ENCODE results near the gene DDR2.
"Not testable (repeated sequence)": the region's sequence is repeated elsewhere in the genome, so short reads cannot be mapped to it uniquely, and the experiment has no call there.

Gene DDR2
- total RNA-seq, result 0.37 to 2.1 (median 0.76) reads per million in 18 experiments

DNA sequence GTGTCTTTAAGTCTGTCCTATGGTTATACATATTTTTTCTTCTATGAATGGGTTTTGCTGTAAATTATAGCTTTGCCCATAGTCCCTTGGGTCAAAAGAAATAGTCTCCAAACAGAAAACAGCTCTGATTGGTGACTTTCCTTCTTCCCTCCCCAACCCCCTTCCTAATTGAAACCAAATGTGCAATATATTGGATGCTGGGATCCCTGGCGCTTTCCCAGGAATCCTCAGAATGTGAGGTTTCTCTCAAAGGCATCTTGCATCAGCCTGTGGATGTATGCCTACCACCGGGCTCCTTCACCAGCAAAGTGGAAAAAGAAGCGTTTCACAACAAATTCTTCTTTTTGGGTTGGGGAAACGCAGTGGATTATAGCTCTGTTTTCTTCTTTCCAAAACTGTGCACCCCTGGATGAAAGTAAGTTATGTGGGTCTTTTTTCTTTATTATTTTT, at the start of gene DDR2:
DDR2 (plus strand) TSS at position 248 of the 450 bp plus-strand sequence. CDS start 86,600 bp downstream, outside the sequence.
- DNase-seq, result no peak

- DNase-seq, result not testable (repeated sequence)
These were observed 49.4 kb upstream of the DDR2 start for GRCh38 chr1:162582901-162583300.

- DNase-seq, result not testable (repeated sequence)
These were observed 47.2 kb upstream of the DDR2 start for GRCh38 chr1:162585101-162585500.

DNA sequence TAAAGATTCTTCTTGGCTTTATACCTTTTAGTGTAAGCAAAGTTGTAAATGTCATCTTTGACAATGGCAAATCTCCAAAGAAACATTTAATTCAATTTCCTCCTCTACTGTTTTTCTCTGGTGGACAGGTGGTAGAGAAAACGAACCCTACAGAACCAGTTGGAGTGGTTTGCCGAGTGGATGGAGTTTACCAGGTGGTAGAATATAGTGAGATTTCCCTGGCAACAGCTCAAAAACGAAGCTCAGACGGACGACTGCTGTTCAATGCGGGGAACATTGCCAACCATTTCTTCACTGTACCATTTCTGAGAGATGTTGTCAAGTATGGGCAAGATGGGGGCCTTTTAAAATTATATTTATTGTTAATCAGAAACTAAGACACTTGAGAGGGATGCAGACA, 44.9 kb upstream of the DDR2 start:
- no peak for DNase-seq

DNA sequence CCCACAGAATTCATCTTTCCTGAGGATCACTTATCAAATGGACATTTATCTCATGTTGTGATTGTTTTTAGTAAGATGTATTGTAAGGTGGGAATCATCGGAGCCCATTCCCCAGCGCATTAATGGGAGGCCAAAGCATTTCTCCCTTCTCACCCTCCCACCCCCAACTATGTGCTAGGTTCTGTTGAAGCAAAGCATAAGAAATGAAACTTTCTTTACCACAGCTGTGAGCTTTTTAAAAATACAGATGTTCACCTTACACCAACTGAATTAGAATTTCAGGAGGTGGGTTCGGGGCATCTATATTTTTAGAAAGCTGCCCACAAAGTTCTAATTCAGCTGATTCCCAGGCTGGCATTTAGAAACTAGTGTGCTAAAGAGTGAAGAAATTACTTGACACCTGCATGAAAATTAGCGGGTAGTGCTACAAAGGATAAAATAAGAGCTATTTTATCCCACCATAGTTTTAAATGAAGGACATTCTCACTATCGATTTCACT, 44.5 kb upstream of the DDR2 start:
- DNase-seq, result no peak

- no peak for DNase-seq
These were observed 42.2 kb upstream of the DDR2 start for GRCh38 chr1:162590101-162590500.

DNA sequence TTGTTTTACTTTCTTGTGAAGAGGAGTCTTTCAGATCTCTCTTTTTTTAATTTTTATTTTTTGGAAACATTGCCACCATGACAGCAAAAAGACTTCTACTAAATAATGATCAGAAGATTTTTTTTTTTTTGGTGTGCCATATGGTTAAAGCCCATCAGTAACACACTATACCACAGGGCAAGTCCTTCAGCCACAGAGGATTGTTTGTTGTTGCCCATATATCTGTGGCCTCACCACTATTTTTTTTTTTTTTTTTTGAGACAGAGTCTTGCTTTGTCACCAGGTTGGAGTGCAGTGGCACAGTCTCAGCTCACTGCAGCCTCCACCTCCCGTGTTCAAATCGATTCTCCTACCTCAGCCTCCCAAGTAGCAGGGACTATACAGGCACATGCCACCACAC, 41.6 kb upstream of the DDR2 start:
- no peak for DNase-seq

DNA sequence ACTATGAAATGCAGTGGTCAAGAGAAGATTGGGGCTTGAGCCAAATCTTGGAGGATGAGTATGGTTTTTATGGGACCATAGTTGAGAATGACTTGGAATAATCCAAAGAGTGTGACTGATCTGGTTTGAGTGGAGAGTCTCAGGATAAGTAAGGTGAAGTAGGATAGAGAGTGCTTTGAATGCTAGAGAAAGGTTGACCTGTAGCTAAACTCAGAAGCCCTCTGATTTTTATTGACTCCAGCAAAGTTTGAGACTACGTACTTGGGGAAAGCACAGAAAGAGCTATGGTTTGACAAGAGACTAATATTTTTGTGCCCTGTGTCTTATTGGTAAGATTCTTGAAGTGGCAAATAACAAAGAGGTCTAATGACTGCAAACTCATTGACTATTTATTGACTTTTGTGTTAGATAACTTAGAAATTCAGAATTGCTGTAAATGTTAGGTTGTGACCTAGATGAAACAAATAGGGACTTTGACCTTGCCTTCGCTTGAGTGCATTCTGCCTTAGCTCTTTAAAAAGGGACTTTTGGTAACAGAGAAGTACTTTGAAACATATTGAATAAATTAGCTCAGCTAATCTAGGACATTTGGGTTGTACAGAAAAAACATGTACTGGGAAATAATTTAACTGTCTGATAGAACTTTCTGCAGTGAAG, 35.6 kb upstream of the DDR2 start:
- no peak for DNase-seq

- DNase-seq, result no peak
These were observed 32.8 kb upstream of the DDR2 start for GRCh38 chr1:162599451-162599850.

DNA sequence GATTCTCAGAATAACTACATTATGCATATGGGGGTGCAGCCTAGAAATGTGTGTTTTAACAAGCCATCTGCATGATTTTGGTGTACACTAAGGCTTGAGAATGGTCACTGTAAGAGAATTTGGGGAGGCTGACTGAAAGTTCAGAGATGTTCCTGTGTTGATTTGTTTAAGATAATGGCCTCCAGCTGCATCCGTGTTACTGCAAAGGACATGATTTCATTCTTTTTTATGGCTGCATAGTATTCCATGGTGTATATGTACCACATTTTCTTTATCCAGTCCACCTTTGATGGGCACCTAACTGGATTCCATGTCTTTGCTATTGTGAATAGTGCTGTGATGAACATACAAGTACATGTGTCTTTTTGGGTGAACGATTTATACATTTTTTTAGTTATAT, 29.1 kb upstream of the DDR2 start:
- DNase-seq, result not testable (repeated sequence)

GRCh38 chr1:162605225-162605927, 26.9 kb upstream of the DDR2 start:
- no peak for DNase-seq

GRCh38 chr1:162609306-162609705, 23.0 kb upstream of the DDR2 start:
- no peak for DNase-seq

GRCh38 chr1:162612606-162613400, 19.5 kb upstream of the DDR2 start:
- DNase-seq, result no peak

DNA sequence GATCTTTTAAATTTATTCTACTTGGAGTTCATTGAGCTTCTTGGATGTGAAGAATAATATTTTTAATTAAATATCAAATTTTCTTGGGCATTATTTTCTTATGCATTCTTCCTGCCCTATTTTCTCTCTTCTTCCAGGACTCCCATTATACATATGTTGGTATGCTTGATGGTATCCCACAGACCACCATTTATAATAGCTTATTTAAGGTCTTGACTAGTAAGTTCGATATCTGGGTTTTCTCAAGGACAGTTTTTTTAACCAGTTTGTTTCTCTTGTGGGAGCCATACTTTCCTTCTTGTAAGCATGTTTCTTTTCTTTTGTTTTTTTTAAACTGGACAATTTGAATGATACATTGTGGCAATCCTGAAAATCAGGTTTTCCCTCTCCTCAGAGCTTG, 15.4 kb upstream of the DDR2 start:
- no peak for DNase-seq

DNA sequence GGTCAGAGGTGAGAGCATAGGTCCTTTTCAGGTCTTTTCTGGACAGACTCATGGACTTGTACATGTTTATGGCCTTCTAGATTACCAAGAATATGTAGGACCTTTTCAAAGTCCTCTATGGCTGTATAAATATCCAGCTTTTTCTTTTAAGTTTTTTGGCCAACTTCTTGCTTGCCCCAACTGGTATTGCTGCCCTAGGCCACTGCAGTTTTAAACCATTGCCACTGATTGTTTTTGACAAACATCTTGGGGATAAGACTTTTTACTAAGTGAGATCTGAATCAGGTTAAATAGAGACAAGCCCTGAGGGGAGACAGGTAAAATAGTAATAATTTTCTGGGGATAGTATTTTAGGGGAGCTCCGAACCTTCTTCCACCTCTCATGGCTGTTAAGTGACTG, 14.8 kb upstream of the DDR2 start:
- DNase-seq, result no peak

GRCh38 chr1:162619076-162619475, 13.2 kb upstream of the DDR2 start:
- DNase-seq, result no peak

- no peak for DNase-seq
These were observed 11.0 kb upstream of the DDR2 start for GRCh38 chr1:162621256-162621655.

DNA sequence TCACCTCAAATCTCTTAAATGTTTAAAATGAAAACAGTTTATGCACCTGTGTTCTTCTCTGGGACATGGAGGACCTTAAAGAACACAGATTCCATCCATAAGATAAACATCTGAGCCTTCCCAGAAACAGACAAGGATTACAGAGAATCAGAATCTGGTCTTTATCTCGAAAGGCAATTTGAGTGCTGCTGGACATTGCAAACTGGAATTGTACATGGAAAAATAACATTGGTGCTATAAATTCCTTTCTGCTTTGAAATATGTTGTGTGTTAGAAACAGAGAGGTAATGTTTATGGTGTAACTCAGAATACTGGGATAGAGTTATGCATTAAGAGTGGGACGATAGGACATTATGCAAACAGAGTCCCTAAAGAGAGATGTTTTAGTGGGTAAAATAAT, 6.6 kb upstream of the DDR2 start:
- no peak for DNase-seq

DNA sequence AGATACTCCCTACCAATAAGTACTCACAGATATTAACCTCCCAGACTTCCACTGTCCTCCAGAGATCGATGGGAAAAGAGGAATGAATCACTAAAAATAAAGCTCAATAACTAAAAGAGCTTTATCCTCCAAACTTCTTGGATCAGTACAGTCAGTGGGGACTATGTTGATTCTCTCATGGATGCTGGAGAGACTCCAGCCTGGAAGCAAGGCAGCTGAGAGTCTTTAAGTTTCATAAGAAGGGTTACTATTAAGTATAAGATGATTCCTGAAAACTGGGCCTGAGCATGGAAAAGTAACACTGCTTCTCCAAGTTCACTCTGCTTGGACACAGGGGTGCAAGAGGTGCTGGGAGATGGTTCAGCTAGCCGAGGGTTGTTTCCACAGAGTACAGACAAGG, 6.2 kb upstream of the DDR2 start:
- no peak for DNase-seq

DNA sequence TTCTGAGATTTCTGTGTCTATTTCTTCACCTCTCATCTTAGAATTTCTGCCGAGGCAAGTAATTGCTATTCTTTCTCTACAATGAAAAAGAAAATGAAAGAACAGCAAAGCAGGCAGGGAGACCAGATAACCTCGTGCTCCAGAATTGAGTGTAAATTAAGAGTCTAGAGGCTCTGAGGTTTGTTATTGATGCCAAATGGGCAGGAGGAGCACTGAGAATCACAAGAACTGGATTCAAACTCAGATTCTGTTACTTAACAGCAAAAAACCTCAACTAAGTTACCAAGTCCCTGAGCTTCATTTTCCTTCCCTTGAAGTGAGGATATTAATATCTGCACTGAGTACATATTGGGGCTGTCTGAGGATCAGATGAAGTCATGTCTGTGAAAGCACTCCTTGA, 5.5 kb upstream of the DDR2 start:
- DNase-seq, result no peak

- DNase-seq, result peak; percentile 8 to 12
These were observed 4.5 kb upstream of the DDR2 start for GRCh38 chr1:162627662-162628296.

DNA sequence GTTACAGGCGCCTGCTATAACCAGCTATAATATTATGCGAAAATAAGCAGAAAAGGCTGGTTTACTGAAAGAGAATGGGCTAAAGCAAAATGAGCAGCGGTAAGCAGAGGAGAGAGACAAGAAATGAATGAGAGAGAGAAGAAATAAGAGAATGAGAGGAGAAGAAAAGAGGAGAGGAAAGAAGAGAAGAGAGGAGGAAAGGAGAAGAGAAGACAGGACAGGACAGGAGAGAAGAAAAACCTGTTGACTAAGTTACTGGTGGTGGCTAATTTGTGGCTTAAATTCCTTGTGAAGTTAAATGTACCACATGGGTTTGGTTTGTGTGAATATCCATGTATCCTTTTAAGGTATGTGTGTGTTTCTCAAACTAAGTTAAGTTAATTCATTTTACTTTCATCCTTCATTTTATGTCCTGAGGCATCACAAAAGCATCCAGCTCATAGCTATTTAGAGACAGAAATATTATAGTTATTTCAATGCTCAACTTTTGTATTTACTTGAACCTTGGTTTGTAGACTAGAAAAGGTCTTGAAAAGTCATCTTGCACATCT, 3.1 kb upstream of the DDR2 start:
- no peak for DNase-seq

- no peak for DNase-seq
These were observed 2.6 kb upstream of the DDR2 start for GRCh38 chr1:162629651-162630050.

All from inflammatory macrophage (primary cell).